Measurements from ENCODE around the gene EDIL3.

DNA sequence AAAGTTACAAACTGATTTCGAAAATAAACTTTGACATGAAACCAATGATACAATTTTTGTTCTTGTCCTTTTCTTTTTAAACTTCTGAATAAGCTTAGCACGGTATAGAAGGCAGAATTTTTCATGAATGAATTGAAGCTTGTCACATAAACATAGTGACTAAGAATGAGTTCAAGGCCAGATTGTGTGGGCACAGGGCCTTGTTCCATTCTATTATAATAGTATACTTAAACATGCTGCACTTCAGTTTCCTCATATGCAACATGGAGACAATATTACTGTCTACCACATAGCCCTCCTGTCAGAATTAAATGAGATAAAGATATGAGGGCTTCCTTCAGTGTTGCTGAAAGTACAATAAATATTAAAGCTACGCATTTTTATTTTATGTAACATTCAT lies 459.8 kb downstream of the EDIL3 start:
- TF ChIP-seq, protein P1, sequence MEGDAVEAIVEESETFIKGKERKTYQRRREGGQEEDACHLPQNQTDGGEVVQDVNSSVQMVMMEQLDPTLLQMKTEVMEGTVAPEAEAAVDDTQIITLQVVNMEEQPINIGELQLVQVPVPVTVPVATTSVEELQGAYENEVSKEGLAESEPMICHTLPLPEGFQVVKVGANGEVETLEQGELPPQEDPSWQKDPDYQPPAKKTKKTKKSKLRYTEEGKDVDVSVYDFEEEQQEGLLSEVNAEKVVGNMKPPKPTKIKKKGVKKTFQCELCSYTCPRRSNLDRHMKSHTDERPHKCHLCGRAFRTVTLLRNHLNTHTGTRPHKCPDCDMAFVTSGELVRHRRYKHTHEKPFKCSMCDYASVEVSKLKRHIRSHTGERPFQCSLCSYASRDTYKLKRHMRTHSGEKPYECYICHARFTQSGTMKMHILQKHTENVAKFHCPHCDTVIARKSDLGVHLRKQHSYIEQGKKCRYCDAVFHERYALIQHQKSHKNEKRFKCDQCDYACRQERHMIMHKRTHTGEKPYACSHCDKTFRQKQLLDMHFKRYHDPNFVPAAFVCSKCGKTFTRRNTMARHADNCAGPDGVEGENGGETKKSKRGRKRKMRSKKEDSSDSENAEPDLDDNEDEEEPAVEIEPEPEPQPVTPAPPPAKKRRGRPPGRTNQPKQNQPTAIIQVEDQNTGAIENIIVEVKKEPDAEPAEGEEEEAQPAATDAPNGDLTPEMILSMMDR (IDR thresholded peaks at IDR 0.05): no peak
- TF ChIP-seq POLR2AphosphoS5 (IDR thresholded peaks at IDR 0.05): no peak

Measured in sigmoid colon (tissue), 4 donors.